GM19372 (cell line): ENCODE data around the gene RASSF3.
A peak's percentile ranks its signal among the peaks of the same experiment; 100 is the strongest.
"Not testable (repeated sequence)": the region's sequence is repeated elsewhere in the genome, so short reads cannot be mapped to it uniquely, and the experiment has no call there.

Source experiments
- ATAC-seq: cut with Tn5 transposase; IDR thresholded peaks from one replicate; pipeline ENCODE4 v1.9.1; 2021; ENCODE audit warnings: mild to moderate bottlenecking, low read depth, moderate library complexity; ENCODE audit not compliant: unreplicated experiment

The RASSF3 gene

GRCh38 chr12:64610079-64610659 is at the start of gene RASSF3:
Gene RASSF3 (plus strand): TSS chr12:64610495. CDS start chr12:64610633, 138 bp downstream.
- ATAC-seq, result peak; percentile 53

GRCh38 chr12:64561302-64562136 is 48.8 kb upstream of the RASSF3 start:
- ATAC-seq, result no peak

- no peak for ATAC-seq
Measured at GRCh38 chr12:64566122-64566521, 44.2 kb upstream of the RASSF3 start.

- no peak for ATAC-seq
Measured at GRCh38 chr12:64566831-64567517, 43.3 kb upstream of the RASSF3 start.

GRCh38 chr12:64567570-64567969 is 42.7 kb upstream of the RASSF3 start:
- no peak for ATAC-seq

- no peak for ATAC-seq
Measured at GRCh38 chr12:64568298-64568697, 42.0 kb upstream of the RASSF3 start.

- ATAC-seq, result no peak
Measured at GRCh38 chr12:64569923-64570691, 40.2 kb upstream of the RASSF3 start.

- ATAC-seq, result no peak
Measured at GRCh38 chr12:64571411-64571810, 38.9 kb upstream of the RASSF3 start.

GRCh38 chr12:64572241-64572640 is 38.1 kb upstream of the RASSF3 start:
- no peak for ATAC-seq

GRCh38 chr12:64574837-64575236 is 35.5 kb upstream of the RASSF3 start:
- ATAC-seq, result no peak

GRCh38 chr12:64577046-64577445 is 33.2 kb upstream of the RASSF3 start:
- no peak for ATAC-seq

GRCh38 chr12:64578566-64578965 is 31.7 kb upstream of the RASSF3 start:
- no peak for ATAC-seq

GRCh38 chr12:64580681-64581080 is 29.6 kb upstream of the RASSF3 start:
- no peak for ATAC-seq

GRCh38 chr12:64582114-64582513 is 28.2 kb upstream of the RASSF3 start:
- no peak for ATAC-seq

GRCh38 chr12:64582862-64583261 is 27.4 kb upstream of the RASSF3 start:
- no peak for ATAC-seq

- ATAC-seq, result not testable (repeated sequence)
Measured at GRCh38 chr12:64583395-64583770, 26.9 kb upstream of the RASSF3 start.

GRCh38 chr12:64583771-64584421 is 26.4 kb upstream of the RASSF3 start:
- ATAC-seq, result no peak

GRCh38 chr12:64585104-64585503 is 25.2 kb upstream of the RASSF3 start:
- no peak for ATAC-seq

- no peak for ATAC-seq
Measured at GRCh38 chr12:64587447-64587846, 22.8 kb upstream of the RASSF3 start.

- ATAC-seq, result no peak
Measured at GRCh38 chr12:64590183-64590582, 20.1 kb upstream of the RASSF3 start.
